ENCODE measurements around the gene EPRS1.
"Not testable (repeated sequence)": the region's sequence is repeated elsewhere in the genome, so short reads cannot be mapped to it uniquely, and the experiment has no call there.

The EPRS1 gene

DNA sequence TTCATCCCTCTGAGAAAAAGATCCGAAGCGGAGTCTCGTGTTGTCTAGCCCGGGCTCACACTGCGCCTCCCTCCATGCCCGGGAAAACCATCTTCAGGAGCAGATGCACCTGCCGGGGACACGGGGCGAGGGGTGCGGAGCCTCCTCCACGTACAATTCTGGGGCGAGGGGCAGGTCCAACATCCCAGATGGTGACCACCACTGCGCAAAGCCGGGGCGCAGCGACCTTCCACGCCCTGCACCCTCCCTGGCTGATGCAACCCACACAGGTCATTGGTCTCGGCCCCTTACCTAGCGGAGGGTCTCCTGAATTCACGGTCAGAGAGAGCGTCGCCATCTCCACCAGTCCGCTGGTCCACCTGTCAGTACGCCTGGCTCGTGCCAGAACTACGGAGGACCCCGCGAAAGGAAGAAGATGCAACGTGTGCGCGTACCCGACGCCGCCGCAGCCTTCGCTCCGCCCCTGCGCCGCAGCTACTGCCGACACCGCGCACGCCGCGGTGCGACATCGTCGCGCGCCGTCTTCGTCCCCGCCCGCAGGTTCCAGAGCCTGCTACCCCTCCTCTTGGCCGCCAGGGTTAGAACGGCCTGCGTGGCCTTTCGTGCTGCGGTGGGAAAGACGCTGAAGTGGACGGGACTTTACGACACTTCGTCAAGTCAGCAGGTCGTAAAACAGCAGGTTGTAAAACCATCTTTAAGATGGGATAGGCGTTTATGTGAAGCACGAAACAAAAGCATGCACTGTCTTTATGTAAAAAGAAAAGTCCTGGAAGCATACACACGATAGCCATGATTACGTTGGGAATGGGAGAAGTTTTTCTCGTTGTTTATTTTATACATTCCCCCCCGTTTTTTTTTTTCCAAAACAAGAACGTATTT is at the start of gene EPRS1:
Gene EPRS1 (minus strand): TSS at position 454 of the 879 bp plus-strand sequence. CDS start 117 bp downstream, at position 337.
- peak; percentile 79 to 92 for DNase-seq (ENCODE audit: low read depth in 2 of 2, low spot score in 1 of 2)

GRCh38 chr1:220094016-220094911 is 48.0 kb upstream of the EPRS1 start, which contains the start of gene IARS2:
TSS of gene IARS2 (plus strand) at chr1:220094132. CDS start at chr1:220094217, 85 bp downstream.
- peak; percentile 84 to 88 for DNase-seq (ENCODE audit: low read depth in 2 of 2, low spot score in 1 of 2)

DNA sequence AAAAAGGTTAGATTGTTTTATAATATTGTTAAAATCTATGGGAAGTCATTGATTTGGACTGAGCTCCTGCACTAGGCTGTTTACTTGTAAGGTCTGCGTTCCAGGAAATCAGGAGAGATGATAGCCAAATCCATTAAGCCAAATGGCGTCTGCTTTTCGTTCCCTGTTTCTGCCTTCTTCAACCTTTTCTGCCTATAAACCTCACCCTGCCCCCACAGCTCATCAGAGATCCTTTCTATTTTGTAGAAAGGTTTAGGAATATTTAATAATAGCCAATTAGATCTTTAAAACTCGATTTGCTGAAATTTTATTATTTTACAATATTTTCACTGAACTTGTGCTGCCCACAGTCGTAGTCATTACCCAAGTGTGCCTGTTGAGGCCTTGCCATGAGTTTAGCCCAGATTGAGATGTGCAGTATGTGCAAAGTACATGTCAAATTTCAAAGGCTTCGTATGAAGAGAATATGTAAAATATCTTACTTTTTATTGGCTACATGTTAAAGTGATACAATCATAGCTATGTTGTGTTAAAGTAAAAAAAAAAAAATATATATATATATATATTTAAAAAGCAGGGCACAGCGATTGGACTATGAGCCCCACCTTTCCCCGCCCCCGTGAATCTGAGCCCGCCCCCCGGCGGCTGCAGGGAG is 47.2 kb upstream of the EPRS1 start:
- DNase-seq (ENCODE audit: low read depth in 2 of 2, low spot score in 1 of 2): no peak

DNA sequence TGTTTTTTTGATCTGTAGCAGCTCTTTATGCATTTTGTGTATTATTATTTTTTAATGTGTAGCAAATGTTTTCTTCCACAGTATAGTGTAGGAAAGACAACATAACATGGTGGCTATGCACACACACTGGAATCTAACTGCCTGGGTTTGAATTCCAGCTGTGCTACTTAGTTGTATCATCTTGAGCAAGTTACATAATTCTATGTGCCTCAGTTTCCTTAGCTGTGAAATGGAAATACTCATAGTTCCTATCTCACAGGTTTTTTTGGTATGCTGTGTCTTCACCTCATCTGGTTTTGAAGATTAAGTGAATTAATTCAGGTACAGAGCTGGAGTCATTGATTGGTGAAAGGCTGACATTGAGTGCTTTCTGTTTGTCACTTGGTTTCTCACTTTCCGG is 46.4 kb upstream of the EPRS1 start:
- no peak for DNase-seq (ENCODE audit: low read depth in 2 of 2, low spot score in 1 of 2)

DNA sequence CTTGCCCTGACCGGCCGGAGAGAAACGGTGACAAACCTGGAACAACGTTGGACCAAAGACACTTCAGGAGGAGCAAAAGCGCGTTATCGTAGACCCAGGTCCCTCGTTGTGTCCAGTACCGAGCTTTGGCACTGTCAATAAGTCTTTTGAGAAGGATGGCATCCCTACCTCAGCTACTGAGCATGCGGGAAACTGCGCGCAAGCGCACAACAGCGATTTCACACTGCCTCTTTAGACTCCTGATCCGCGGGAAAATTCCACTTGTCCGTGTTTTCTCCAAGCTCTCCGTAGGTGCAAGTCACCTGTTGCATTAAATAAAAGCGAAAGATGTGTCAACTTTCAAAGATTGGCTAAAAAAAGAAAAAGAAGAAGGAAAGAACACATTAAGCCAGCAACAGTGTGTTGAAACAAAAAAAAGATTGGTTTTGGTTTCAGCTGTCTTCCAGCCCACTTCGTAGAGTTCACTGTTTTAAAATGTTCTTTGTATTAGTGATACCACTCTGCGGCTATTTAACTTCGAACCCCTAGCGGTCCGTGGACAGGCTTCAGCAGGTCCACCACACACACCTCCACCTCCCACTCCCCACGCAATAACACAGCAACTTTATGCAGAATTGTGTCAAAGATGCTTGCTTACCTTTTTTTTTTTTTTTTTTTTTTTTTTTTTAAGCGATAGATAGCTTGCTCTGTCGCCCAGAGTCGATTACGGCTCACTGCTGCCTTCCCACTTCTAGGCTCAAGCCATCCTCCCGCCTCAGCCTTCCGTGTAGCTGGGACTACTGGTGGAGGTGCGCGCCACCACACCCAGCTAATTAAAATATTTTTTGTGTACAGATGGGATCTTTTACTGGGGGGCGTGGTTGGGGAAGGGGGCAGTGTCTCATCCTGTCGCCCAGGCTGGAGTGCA is 43.6 kb upstream of the EPRS1 start, which contains the start of gene BPNT1:
Gene BPNT1 (minus strand): TSS at position 139 of the 907 bp plus-strand sequence. CDS start 9,942 bp downstream, outside the sequence.
- DNase-seq (ENCODE audit: low read depth in 2 of 2, low spot score in 1 of 2): peak; percentile 92 to 99

GRCh38 chr1:220086261-220086686 is 40.0 kb upstream of the EPRS1 start:
- DNase-seq (ENCODE audit: low read depth in 2 of 2, low spot score in 1 of 2): not testable (repeated sequence)

DNA sequence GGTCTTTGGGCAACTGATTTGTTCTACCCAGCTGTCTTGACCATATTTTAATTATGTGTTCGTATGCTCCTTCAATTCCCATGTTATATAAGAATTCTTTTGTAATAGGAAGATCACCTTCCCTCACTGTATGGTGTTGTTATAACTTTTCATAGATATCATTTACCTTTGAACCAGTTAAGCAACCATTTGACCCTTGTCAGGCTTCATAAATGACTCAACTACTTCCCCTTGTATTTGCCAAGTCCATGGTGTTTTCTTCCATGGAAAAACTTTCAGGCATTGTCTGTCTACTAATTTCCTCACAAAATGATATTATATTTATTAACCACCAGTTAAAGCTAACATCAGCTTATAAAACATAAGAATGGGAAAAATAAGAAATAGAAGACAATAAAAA is 38.2 kb upstream of the EPRS1 start:
- no peak for DNase-seq (ENCODE audit: low read depth in 2 of 2, low spot score in 1 of 2)

DNA sequence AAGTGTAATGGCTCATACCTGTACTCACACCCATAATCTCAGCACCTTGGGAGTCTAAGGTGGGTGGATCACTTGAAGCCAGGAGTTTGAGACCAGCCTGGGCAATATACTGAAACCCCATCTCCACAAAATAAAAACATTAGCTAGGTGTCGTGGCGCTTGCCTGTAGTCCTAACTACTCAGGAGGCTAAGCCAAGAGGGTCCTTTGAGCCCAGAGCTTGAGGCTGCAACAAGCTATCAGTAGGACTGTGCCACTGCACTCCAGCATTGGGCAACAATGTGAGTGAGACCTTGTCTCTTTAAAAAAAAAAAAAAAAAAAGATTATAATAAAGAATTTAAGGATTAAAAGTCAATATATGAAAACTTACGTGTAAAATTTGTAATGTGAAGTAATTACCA is 31.6 kb upstream of the EPRS1 start:
- DNase-seq (ENCODE audit: low read depth in 2 of 2, low spot score in 1 of 2): no peak

DNA sequence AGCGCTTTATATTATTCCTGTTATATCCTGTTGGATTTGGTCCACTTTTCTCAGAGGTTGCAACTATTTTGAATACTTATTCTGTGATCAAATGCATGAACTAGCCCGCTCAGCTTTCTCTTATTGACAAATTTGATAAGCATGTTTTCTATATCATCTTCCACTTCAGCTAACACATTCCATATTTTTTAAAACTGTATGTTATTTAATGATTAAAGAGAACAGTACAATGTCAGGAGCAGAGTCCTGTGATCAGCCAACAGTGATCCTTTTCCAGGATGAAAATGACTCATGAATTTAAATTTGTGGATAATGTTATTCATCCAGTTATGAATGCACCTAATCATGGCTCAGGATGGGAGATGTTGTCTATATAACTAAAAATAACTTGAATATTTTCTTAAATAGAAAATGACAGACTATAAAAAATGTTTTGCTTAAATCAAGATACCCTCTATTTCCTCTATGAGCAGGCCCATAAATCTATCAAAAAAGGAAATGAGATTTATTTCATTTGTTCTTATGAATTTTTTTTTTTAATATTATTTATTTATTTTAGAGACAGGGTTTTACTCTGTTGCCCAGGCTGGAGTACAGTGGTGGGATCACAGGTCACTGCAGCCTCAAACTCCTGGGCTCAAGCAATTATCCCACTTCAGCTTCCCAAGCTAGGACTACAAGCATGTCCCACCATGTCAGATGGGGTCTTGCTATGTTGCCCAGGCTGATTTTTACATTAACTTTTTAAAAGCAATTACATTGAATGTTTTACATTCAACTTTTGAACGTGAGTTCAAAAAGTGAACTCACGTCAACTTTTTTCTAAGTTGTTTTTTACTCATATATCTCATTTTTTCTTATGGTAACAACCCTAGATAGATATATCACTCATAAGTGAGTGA is 30.8 kb upstream of the EPRS1 start:
- no peak for DNase-seq (ENCODE audit: low read depth in 2 of 2, low spot score in 1 of 2)

DNA sequence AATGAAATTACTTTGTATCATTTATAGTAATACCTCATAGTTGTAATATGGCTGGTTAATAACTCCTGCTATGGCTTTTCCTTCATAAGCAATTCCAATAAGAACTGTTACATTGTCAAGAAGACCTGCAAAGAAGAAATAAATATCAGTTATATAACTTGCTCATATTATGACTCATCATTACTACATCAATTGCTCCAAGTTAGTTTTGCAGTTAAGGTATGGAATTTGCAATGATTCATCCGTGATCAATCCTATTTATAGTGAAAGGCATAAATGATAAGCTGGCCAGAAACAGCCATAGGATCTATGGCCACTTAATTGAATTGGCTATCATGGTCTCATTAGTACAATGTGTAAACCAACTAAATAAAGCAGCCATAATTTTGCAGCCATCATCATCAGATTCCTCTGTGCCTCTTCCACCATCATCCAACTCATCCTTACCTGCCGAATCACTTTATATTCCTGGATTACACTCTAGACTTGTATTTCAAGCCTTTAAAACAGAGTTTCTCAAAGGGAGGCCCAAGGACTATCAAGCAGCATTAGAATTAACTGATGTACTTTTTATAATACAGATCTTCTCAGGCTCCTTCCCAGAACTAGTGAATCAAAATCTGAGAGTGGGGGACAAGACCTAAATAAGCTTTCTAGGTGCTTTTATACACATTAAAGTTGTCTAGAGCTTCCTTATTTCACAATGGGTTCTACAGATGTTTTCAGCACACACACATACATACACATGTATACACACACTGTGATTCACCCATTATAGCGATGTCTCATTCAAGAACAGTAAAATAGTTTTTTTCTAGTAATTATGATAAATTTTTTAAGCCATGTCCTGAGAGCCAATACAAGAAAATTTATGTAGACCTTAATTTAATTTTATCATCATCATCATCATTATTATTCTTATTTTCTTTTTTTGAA is 21.2 kb upstream of the EPRS1 start:
- no peak for DNase-seq (ENCODE audit: low read depth in 2 of 2, low spot score in 1 of 2)

- no peak for DNase-seq (ENCODE audit: low read depth in 2 of 2, low spot score in 1 of 2)
Observed at GRCh38 chr1:220062629-220063028, 16.3 kb upstream of the EPRS1 start.

- no peak for DNase-seq (ENCODE audit: low read depth in 2 of 2, low spot score in 1 of 2)
Observed at GRCh38 chr1:220060876-220061275, 14.6 kb upstream of the EPRS1 start.

GRCh38 chr1:220056374-220056773 is 10.1 kb upstream of the EPRS1 start:
- DNase-seq (ENCODE audit: low read depth in 2 of 2, low spot score in 1 of 2): no peak

DNA sequence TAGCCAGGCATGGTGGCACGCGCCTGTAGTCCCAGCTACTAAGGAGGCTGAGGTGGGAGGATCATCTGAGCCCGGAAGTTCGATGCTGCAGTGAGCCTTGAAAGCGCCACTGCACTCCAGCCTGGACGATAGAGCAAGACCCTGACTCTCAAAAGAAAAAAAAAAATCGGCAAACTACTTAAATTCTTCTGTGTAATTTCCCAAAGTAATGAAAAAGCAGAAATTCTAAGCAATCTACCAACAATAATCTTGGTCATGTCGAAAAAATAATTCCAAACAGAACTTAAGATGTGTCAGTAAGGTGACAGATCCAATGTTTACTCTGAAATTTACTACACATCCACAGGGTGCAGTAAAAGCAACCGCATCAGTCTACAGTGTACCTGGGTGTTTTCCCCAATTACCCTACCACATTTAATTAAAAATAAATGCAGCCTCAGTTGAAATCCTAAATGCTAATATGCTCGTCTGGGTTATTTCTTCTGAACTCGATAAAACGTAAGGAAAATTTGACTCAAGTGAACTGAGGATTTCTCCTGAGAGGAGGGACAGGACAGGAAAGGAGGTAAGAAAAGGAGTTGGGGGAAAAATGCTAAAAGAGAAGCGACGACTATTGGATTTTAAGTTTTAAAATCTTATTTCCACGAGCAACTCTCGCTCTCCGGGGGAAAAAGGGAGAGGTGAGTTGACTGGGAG is 801 bp downstream of the EPRS1 start:
- no peak for DNase-seq (ENCODE audit: low read depth in 2 of 2, low spot score in 1 of 2)

GRCh38 chr1:220044678-220045355 is 1.5 kb downstream of the EPRS1 start:
- no peak for DNase-seq (ENCODE audit: low read depth in 2 of 2, low spot score in 1 of 2)

- no peak for DNase-seq (ENCODE audit: low read depth in 2 of 2, low spot score in 1 of 2)
Observed at GRCh38 chr1:220043646-220044045, 2.7 kb downstream of the EPRS1 start.
